SK-N-SH (cell line): Measurements from ENCODE around the gene PTN.

Experiments
- CTCF ChIP-seq: fragments of 200-600 bp; sonication (generic); IDR thresholded peaks from 2 replicates; pipeline ENCODE4 v1.6.1; 2017; ENCODE audit warnings: antibody characterized with exemption, mild to moderate bottlenecking, moderate library complexity
- EP300 ChIP-seq, 2 experiments: IDR thresholded peaks; 2 replicates each; pipeline versions ENCODE4 v1.4.0 to v1.6.1; 2012; ENCODE audit warnings: borderline replicate concordance in 1 of 2, low read depth in 1 of 2, low read length in 1 of 2
- EZH2phosphoT487 ChIP-seq: fragments of 200-600 bp; sonication (generic); IDR thresholded peaks from 2 replicates; pipeline ENCODE4 v1.6.1; 2017; ENCODE audit warnings: low read depth, mixed run types, mild to moderate bottlenecking, antibody characterized with exemption, moderate library complexity, borderline replicate concordance
- JUND ChIP-seq: IDR thresholded peaks from 2 replicates; pipeline ENCODE4 v1.4.0; 2012
- NFIC ChIP-seq: IDR thresholded peaks from 2 replicates; pipeline ENCODE4 v1.4.0; 2012; ENCODE audit warnings: borderline replicate concordance
- POLR2AphosphoS5 ChIP-seq: IDR thresholded peaks from 2 replicates; pipeline ENCODE4 v1.6.1; 2012; ENCODE audit warnings: low read depth, low read length

GRCh38 chr7:137325927-137326326 is 17.6 kb downstream of the PTN start:
- no peak; a peak in 1 of 4 replicates for TF ChIP-seq EP300 (IDR thresholded peaks at IDR 0.05; ENCODE audit: borderline replicate concordance in 1 of 2, low read depth in 1 of 2, low read length in 1 of 2)
- no peak for TF ChIP-seq POLR2AphosphoS5
- no peak for TF ChIP-seq CTCF
- no peak for TF ChIP-seq JUND
- no peak for TF ChIP-seq NFIC
- TF ChIP-seq EZH2phosphoT487: no peak
